ENCODE measurements around the gene SLC22A5.

Gene SLC22A5

GRCh38 chr5:132428484-132429462, 59.3 kb downstream of the SLC22A5 start:
- Histone ChIP-seq H3K36me3 (ENCODE audit: insufficient read depth, low read length) (no peaks in the 10 kb centered on the region), H3K4me3 (no peak overlapping the region), H3K9me3 (ENCODE audit: low read depth, low read length) (no peaks in the 10 kb centered on the region), H3K9ac (ENCODE audit: insufficient read length) (no peak overlapping the region), H3K27ac (no peak overlapping the region)
- no peak for DNase-seq (ENCODE audit: low read depth, low spot score)
- no peak for TF ChIP-seq POLR2AphosphoS5 (IDR thresholded peaks at IDR 0.05; ENCODE audit: borderline replicate concordance, low read depth, low read length)
- no peak for TF ChIP-seq EZH2 (IDR thresholded peaks at IDR 0.05)
- TF ChIP-seq FOXP2 (optimal IDR thresholded peaks at IDR 0.05; ENCODE audit: control extremely low read depth, extremely low read length, insufficient read depth) = no peak

- Histone ChIP-seq H3K36me3 (ENCODE audit: insufficient read depth, low read length) (no peaks in the 10 kb centered on the region), H3K4me3 (no peak overlapping the region), H3K9me3 (ENCODE audit: low read depth, low read length) (no peaks in the 10 kb centered on the region), H3K9ac (ENCODE audit: insufficient read length) (no peak overlapping the region), H3K27ac (no peak overlapping the region)
- DNase-seq (ENCODE audit: low read depth, low spot score) = no peak
- TF ChIP-seq POLR2AphosphoS5 (IDR thresholded peaks at IDR 0.05; ENCODE audit: borderline replicate concordance, low read depth, low read length) = no peak
Observed at GRCh38 chr5:132429463-132430440, 60.2 kb downstream of the SLC22A5 start.

GRCh38 chr5:132430746-132431145, 61.2 kb downstream of the SLC22A5 start:
- no peak overlapping the region for H3K27ac ChIP-seq
- no peak for TF ChIP-seq POLR2AphosphoS5 (IDR thresholded peaks at IDR 0.05; ENCODE audit: borderline replicate concordance, low read depth, low read length)
- no peak for TF ChIP-seq FOXP2 (optimal IDR thresholded peaks at IDR 0.05; ENCODE audit: control extremely low read depth, extremely low read length, insufficient read depth)
- TF ChIP-seq EZH2 (IDR thresholded peaks at IDR 0.05) = no peak
- no peaks in the 10 kb centered on the region for H3K36me3 ChIP-seq (ENCODE audit: insufficient read depth, low read length)
- no peak for DNase-seq (ENCODE audit: low read depth, low spot score)
- H3K9me3 ChIP-seq (ENCODE audit: low read depth, low read length) = no peaks in the 10 kb centered on the region
- H3K4me3 ChIP-seq = no peak overlapping the region
- no peak overlapping the region for H3K9ac ChIP-seq (ENCODE audit: insufficient read length)

GRCh38 chr5:132431632-132432031, 62.1 kb downstream of the SLC22A5 start:
- no peaks in the 10 kb centered on the region for H3K9me3 ChIP-seq (ENCODE audit: low read depth, low read length)
- DNase-seq (ENCODE audit: low read depth, low spot score) = no peak
- H3K9ac ChIP-seq (ENCODE audit: insufficient read length) = no peak overlapping the region
- H3K4me3 ChIP-seq = no peak overlapping the region
- H3K27ac ChIP-seq = no peak overlapping the region
- H3K36me3 ChIP-seq (ENCODE audit: insufficient read depth, low read length) = no peaks in the 10 kb centered on the region
- TF ChIP-seq POLR2AphosphoS5 (IDR thresholded peaks at IDR 0.05; ENCODE audit: borderline replicate concordance, low read depth, low read length) = no peak
- TF ChIP-seq EZH2 (IDR thresholded peaks at IDR 0.05) = no peak
- no peak for TF ChIP-seq FOXP2 (optimal IDR thresholded peaks at IDR 0.05; ENCODE audit: control extremely low read depth, extremely low read length, insufficient read depth)

- no peaks in the 10 kb centered on the region for H3K36me3 ChIP-seq (ENCODE audit: insufficient read depth, low read length)
- no peak overlapping the region for H3K9ac ChIP-seq (ENCODE audit: insufficient read length)
- H3K9me3 ChIP-seq (ENCODE audit: low read depth, low read length) = no peaks in the 10 kb centered on the region
- TF ChIP-seq POLR2AphosphoS5 (IDR thresholded peaks at IDR 0.05; ENCODE audit: borderline replicate concordance, low read depth, low read length) (no peak), EZH2 (IDR thresholded peaks at IDR 0.05) (no peak), FOXP2 (optimal IDR thresholded peaks at IDR 0.05; ENCODE audit: control extremely low read depth, extremely low read length, insufficient read depth) (no peak)
- no peak overlapping the region for H3K4me3 ChIP-seq
- H3K27ac ChIP-seq = no peak overlapping the region
- no peak for DNase-seq (ENCODE audit: low read depth, low spot score)
Observed at GRCh38 chr5:132433141-132433540, 63.6 kb downstream of the SLC22A5 start.

GRCh38 chr5:132434416-132435286, 65.1 kb downstream of the SLC22A5 start:
- no peak for DNase-seq (ENCODE audit: low read depth, low spot score)
- Histone ChIP-seq H3K9ac (ENCODE audit: insufficient read length) (no peak overlapping the region), H3K4me3 (no peak overlapping the region), H3K27ac (no peak overlapping the region), H3K36me3 (ENCODE audit: insufficient read depth, low read length) (no peaks in the 10 kb centered on the region), H3K9me3 (ENCODE audit: low read depth, low read length) (no peaks in the 10 kb centered on the region)
- no peak for TF ChIP-seq FOXP2 (optimal IDR thresholded peaks at IDR 0.05; ENCODE audit: control extremely low read depth, extremely low read length, insufficient read depth)
- TF ChIP-seq POLR2AphosphoS5 (IDR thresholded peaks at IDR 0.05; ENCODE audit: borderline replicate concordance, low read depth, low read length) = no peak
- TF ChIP-seq EZH2 (IDR thresholded peaks at IDR 0.05) = no peak

GRCh38 chr5:132435447-132435846, 65.9 kb downstream of the SLC22A5 start:
- H3K9ac ChIP-seq (ENCODE audit: insufficient read length) = no peak overlapping the region
- no peaks in the 10 kb centered on the region for H3K36me3 ChIP-seq (ENCODE audit: insufficient read depth, low read length)
- H3K4me3 ChIP-seq = no peak overlapping the region
- H3K9me3 ChIP-seq (ENCODE audit: low read depth, low read length) = no peaks in the 10 kb centered on the region
- no peak for DNase-seq (ENCODE audit: low read depth, low spot score)
- H3K27ac ChIP-seq = no peak overlapping the region
- no peak for TF ChIP-seq POLR2AphosphoS5 (IDR thresholded peaks at IDR 0.05; ENCODE audit: borderline replicate concordance, low read depth, low read length)
- TF ChIP-seq EZH2 (IDR thresholded peaks at IDR 0.05) = no peak
- no peak for TF ChIP-seq FOXP2 (optimal IDR thresholded peaks at IDR 0.05; ENCODE audit: control extremely low read depth, extremely low read length, insufficient read depth)

Measured in SK-N-MC (cell line).